ENCODE data around the gene PTPRC.

PTPRC gene

DNA sequence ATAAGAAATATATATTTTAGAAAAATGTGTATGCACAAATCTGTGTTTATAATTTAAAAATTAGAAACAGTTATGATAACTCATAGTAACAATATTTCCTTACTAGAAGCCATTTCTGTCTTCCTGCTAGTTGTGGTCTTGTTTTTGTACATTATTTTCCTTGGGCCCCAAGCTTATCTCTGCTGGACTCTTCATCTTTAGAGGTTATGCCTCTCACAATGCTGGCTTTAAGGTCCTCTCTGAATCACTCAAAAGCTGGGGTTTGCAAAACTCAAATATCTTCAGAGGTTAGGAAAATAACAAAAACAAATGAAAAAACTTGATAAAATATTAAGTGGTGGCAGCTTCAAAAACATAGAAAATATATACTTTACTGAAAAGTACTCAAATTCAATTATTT, 133.8 kb downstream of the PTPRC start:
- no peak for DNase-seq

DNA sequence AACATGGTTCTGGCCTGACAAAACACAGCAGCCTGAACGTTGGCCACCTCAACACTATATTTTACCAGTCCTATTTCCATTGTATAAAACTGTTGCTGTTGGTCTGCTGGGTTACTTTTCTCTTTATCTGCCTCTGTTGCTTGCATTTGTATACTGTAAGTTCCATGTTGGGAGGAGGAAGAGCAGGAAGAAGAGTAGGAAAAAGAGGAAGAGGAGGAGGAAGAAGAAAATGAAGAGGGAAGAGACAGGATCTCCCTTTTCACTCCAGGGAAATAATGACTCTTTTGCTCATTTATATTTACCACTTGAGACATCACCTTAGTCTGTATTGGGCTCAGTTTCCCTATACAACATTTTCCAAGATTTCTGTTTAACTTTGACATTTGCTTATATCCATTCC, 134.2 kb downstream of the PTPRC start:
- DNase-seq: no peak

DNA sequence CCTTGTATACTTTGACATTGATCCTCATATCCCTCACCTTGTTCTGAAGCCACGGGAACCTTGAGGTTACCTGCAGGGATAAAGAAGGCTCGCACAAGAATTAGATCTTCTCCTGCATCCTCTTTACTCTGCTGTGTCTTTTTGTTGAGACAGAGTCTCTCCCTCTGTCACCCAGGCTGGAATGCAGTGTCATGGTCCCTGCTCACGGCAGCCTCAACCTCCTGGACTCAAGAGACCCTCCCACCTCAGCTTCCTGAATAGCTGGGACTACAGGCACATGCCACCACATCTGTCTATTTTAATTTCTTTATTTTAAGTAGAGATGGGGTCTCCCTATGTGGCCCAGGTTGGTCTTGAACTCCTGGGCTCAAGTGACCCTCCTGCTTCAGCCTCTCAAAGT, 134.7 kb downstream of the PTPRC start:
- no peak for DNase-seq

DNA sequence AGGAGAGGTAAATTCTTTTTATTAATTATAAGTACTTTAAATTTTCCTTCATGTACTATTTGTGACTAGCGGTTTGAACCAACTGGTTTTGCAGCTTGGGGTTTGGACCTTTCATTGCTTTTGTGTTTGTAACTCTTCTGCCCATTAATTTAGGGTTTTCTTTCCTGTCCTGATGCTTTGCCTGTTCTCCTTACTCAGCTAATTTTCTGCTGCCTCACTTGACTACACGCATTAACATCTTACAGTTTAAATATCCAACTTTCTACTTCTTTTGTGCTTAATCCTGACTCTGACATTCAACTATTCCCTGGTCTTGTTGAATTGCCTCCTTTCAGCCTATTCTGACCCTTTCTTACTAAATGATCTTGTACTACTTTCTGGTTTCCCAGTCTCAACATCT, 135.6 kb downstream of the PTPRC start:
- DNase-seq: no peak

DNA sequence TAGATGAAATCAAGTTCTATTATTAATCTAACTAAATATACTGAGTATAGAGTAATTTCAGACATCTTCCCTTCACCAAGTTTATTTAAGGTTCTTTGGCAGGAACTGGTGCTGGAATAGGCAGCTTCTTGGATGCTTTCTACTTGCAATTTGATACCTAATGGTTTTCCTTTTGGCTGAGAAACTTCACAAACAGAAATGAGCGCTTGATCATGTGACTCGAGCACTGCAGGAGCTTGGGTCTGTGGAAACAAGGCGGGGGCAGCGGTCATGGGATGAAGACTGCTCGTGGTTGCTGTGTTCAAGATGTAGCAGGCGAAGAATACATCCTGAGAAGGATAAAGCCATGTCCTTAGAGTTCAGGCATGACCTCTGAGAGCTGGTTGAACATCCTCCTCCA, 136.8 kb downstream of the PTPRC start:
- DNase-seq: no peak

DNA sequence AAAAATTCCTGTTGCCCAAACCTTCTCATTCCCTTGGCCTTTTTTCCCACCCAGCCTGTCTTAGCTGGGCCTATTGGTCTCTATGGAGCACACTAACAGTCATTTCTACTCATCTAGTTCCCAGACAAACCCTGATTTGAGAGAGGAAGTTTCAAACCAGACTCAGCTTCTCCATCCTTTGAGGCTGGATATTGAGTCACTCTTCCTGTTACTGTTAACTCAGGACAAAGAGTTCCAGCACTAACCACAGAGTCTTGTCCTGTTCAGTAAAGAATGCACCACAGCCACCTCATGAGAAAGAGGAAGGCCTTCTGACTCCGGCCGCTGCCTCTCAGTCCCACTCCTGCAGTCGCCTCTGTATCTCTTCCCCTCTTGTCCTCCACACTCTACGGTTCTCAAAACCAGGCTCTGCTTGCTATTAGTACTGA, 137.8 kb downstream of the PTPRC start:
- DNase-seq: no peak

DNA sequence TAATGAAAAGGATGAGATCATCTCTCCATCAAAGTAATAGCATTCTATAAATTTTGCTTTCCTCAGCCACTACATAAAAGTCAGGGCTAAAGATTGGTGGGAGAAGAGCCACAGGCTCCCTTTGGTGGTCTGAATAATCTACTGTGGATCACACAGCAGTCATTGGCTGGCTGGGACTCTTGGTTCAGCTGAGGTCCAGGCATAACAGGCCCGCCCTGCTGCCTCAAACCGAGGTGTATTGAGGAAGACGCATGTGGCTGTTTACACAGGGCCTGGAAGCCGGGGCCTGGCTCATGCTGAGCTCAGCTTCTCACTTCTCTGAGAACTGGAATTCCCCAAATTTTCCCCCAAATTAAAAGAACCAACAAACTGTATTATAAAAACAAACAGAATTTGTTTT, 139.2 kb downstream of the PTPRC start:
- no peak for DNase-seq

DNA sequence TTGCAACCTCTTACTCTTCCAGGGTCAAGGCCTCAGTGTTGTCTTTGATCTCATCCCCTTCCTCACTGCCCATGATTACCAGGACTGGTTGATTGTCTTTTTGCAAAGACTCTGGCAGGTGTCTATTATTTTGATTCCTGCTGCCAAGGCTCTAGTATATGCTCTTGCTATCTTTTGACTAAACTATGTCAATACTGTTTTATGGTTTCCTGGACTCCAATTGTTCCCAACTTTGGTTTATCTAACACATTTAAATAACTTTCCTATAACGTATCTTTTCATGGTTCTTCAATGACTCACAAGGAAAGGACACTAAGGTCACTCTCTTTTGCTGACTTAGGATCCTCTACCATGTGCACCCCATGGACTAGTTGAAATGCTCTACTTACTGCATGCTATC, 141.5 kb downstream of the PTPRC start:
- DNase-seq: no peak

DNA sequence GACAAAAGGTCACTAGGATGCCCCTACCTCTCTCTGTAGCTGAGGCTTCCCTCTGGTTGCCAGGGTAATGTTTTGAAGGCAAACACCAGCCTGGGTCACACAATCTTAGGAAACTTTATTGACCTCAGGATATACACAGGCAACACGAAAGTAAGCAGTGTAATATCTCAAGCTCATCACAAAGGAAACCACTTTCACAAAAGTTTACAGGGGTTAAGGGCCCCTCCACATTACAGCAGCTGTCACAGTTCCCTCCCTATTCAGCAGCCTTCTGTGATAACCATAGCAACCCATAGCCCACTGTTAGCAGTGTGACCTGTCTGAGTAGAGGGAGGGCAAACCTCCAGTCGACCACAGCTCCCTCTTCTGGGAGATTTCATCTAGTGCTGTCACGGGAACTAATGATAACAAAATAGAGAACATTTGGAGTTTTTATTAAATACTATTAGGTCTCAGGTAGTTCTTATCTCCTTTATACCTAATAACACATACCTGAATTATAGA, 149.8 kb downstream of the PTPRC start:
- DNase-seq: no peak

DNA sequence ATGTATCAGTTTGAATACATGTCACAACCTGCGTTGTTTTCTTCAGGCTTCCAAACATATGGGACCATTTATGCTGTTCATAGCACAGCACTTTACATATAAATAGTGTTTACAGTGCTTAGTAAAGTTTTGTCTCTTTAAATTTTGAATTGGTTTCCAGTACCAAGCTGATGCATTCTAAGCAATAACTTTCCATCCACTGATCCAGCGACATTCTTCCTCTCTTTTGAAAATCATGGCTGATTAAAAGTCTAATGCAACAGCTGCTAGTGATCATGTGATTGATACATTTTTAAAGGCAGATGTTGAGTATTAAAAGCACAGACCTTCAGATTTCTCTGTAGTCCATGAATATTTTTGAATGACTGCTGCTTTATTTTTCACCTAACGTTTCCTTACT, 154.9 kb downstream of the PTPRC start:
- no peak for DNase-seq

DNA sequence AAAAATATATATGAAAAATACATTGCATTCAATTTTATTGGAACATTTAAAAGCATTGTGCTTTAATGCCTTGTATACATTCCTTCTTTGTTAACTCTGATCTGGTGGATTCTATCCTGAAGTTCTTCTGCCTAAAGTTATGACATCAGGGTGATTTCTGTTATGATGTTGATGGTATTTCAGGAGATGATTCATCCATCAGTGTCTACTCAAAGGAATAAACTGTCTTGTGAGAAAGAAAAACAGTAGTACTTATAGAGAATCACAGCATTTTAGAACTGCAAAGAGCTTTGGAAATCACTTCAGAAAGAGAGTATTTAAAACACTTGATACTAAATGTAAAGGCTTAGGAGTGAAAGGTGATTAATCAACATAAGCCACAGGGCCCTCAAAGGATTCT, 155.7 kb downstream of the PTPRC start:
- DNase-seq: no peak

DNA sequence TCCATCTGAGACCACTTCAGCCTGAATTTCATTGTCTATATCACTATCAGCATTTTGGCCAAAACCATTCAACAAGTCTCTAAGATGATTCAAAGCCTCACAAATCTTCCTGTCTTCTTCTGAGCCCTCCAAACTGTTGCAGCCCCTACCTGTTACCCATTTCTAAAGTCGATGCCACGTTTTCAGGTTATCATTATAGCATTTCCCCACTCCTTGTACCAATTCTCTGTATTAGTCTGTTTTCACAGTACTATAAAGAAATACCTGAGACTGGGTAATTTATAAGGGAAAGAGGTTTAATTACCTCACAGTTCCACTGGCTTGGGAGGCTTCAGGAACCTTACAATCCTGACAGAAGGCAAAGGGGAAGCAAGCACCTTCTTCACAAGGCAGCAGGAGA, 158.8 kb downstream of the PTPRC start:
- DNase-seq: no peak

DNA sequence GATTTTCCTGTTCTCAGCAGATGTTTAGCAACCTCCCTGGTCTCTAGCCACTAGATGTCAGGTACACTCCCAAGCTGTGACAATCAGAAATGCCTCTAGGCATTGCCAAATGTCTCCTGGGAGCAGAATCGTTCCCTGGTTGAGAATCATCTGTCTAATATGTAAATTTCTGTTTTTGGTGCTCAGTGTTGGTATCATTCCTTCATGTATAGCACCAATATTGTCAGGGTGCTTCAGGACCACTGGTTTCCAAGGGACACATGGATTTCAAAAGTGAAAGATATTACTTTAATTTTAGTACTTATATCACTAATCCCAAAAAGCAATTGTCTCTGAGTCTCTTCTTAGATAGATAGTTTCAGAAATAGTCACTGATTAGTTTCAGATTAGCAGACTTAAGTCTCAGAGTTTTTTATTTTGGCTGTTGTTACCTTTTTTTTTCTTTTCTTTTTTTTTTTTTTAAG, 160.1 kb downstream of the PTPRC start:
- no peak for DNase-seq

DNA sequence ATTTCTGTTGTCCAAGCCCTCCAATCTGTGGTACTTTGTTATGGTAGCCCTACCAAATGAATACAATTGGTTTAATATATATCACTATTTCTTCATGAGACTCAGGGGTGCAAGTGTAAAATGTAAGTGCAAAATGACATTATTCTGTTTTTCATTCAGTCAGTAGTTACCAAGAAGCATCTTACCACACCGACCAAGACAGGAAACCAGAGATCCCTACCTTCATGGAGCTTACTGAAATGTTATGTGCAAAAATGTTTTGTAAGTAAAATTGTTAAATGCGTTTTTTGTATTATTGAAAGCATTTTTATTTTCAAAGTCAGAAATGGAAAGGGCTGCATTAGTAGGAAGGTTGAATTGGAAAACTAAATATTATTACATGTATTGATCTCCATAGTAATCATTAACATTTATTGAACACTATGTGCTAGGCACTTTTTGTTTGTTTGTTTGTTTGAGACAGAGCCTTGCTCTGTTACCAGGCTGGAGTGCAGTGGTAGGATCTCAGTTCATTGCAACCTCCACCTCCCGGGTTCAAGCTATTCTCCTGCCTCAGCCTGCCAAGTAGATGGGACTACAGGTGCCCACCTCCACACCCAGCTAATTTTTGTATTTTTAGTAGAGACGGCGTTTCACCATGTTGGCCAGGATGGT, 166.8 kb downstream of the PTPRC start:
- no peak for DNase-seq

DNA sequence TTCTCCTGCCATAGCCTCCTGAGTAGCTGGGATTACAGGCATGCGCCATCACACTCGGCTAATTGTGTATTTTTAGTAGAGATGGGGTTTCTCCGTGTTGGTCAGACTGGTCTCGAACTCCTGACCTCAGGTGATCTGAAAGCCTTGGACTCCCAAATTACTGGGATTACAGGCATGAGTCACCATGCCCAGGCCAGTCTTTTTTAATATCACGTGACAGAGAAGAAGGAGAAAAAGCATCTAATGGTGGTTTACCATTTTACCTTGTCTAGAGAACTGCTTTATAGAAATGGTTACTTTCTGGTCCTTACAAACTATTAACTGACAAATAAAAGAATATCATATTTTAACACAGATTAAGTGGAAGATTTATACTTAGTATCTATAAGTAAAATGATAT, 168.0 kb downstream of the PTPRC start:
- DNase-seq: no peak
